Muscle of arm (tissue), 12 donors: ENCODE results near the gene PTBP1. TPM values are rescaled to one million over a fixed set of nuclear protein-coding genes. Genes with fewer than 3 reads are reported as not detected.

Experiments
- DNase-seq: peaks from one replicate; pipeline ENCODE4 v3.0.0-alpha.2; 2013
- polyA plus RNA-seq, 12 donors: library from polyadenylated mRNA; unstranded; fragments of 120-200 nt; gene quantifications; one replicate each; pipeline ENCODE4 v1.2.1, GENCODE V29; 2013; ENCODE audit not compliant: insufficient read length in 12 of 12

Gene PTBP1
- polyA plus RNA-seq, 12 donors, result 116 to 245 (median 136) TPM; not detected in 1

DNA sequence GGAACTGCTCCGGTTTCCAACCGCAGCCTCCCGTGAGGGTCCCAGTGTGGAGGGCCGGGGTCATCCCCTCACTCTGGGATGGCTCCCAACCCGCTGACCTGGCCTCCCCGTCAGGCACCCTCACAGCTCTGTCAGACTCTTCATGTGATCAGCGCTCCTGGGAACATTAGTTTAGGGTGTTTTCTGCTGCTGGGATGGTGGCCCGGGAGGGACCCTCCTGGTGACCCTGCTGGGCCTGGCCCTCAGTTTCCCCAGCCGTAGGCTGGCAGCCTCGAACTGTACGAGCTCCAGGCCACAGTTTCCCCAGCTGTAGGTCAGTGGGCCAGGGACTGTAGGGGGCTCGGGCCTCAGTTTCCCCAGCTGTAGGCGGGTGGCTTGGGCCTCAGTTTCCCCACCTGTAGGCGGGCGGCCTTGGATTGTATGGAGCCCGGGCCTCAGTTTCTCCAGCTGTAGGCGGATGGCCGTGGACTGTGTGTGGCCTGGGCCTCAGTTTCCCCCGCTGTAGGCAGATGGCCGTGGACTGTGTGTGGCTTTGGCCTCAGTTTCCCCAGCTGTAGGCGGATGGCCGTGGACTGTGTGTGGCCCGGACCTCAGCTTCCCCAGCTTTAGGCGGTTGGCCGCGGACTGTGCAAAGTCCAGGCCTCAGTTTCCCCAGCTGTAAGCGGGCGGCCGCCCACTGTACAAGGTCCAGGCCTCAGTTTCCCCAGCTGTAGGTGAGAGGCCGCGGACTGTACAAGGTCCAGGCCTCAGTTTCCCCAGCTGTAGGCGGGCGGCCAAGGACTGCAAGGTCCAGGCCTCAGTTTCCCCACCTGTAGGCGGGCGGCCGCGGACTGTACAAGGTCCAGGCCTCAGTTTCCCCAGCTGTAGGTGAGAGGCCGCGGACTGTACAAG lies 1.3 kb upstream of the PTBP1 start:
- no peak for DNase-seq

GRCh38 chr19:797528-798414 lies 519 bp downstream of the PTBP1 start:
- DNase-seq, result peak; percentile 90

GRCh38 chr19:798415-799075 lies 1.3 kb downstream of the PTBP1 start:
- DNase-seq, result no peak

- DNase-seq, result no peak
Measured at GRCh38 chr19:799076-799881, 2.0 kb downstream of the PTBP1 start.

DNA sequence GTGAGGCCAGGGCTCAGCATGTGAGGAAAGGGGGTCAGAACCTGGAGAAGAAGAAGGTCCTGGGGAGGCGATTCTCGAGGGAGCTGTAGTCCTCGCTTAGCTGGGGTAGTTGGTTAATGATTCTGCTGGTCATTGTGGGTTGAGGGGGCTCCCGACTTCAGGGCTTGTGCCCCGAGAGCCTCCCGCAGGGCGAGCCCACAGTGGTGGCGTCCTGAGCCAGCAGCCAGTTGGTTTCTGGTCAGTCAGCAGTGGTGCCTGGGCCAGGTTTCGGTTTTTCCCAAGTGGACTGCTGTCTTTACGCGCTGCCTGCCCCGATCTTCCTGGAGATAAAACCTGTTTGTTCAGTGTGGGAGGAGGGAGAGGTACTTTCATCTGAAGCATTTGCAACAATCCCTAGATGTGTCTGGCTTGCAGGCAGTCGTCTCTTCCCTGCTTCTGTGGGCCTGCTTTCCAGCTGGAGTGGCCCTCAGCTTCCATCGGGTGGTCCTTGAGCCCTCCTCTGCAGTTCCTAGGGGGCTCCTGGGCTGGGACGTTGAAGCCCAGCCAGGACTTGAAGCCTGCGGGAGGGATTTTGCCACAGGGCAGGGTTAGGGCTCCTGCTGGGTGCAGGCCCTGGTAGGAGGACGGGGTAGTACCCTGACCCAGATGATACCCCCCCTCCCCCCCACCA lies 3.2 kb downstream of the PTBP1 start:
- DNase-seq, result no peak

DNA sequence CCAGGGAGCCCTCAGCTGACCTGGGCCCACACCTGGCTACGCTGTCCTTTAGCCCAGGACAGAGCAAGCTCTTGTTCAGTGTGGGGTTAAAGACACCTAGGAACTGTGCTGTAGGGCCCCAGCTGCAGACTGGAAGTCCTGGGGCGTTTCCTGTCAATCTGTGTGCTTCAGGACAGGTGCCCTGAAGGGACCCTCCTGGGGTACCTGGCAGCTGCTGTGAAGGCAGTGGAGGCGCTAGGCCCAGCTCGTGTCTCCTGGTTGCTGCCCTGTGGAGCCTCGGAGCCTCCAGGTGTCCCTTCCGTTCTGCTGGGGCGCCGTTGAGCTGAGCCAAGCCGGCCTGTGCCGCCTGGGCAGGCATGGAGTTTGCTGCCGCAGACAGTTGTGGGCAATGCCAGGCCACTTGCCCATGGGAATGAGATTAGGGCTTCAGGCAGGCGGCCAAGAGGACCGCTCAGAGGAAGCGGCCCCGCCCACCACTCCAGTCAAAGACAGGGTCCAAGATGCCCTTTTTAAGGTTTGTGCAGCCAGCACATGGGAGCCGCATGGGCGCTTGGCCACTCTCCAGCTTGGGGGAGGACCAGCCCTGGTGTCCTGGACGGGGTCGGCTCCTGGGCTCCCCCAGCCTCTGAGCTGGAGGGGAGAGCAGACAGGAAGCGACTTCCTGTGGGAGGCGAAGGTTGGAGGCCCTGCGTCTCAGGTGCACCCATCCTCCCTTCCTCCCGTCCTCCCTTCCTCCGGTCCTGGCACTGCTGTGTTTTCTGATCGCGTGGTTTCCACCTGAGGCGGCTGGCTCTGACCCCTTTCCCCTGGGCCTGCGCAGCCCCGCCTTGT lies 4.0 kb downstream of the PTBP1 start:
- DNase-seq, result no peak

DNA sequence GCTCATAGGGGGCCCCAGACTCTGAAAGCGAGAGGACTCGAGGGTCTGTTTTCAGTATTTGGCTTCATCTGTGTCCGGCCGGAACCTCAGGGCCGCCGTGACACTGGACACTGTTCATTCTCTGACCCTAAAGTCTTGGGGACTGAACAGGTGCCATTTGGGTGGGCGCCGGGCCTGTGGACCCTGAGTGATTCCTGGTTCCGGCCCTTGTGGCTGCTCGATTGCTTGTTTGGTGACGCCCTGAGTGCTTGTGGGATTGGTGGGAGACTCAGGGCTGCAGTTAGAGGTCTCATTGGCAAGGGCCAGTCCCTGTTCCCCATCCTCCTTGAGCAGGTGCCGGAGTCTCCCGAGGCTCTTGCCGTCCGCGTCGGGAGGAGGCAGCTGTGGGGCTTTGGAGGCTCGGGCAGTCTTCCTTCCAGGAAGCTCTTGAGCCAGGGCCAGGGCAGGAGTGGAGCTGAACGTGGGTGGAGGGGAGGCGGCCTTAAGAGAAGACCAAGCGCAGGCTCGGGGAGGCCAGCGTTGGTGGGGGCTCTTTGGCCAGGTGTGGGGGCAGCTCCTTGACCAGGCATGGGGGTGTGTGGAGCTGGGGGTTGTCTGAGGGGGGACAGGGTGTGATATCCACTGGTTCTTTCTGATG lies 4.7 kb downstream of the PTBP1 start:
- no peak for DNase-seq

DNA sequence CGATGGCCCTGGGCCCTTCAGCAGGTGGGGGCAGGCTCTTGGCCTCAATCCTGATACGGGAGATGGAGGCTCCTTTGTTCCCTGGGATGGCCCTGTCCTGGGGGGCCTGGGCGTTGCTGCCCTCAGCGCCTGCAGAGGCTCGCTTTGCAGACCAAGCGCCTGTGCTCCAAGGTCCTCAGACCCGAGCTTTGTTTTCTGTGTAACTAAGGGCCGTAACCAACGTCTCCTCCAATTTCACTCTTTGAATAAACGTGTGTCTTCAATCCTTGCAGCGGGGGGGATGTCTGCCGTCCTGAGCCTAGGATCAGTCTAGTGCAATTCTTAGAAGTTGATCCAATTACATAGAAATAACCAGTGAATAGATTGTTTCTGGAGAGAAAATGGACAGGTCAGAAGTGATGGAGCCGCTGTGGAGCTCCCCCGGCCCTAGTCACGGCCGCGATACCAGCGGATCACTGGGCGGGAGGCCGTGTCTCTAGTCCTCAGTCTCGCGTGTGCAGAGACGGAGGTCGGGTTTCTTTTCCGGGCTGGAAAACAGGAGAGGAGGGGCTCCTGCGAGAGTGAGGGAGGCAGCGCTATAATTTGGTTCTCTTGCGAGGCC lies 5.3 kb downstream of the PTBP1 start:
- DNase-seq, result peak; percentile 59

- no peak for DNase-seq
Measured at GRCh38 chr19:803099-803561, 5.9 kb downstream of the PTBP1 start.

DNA sequence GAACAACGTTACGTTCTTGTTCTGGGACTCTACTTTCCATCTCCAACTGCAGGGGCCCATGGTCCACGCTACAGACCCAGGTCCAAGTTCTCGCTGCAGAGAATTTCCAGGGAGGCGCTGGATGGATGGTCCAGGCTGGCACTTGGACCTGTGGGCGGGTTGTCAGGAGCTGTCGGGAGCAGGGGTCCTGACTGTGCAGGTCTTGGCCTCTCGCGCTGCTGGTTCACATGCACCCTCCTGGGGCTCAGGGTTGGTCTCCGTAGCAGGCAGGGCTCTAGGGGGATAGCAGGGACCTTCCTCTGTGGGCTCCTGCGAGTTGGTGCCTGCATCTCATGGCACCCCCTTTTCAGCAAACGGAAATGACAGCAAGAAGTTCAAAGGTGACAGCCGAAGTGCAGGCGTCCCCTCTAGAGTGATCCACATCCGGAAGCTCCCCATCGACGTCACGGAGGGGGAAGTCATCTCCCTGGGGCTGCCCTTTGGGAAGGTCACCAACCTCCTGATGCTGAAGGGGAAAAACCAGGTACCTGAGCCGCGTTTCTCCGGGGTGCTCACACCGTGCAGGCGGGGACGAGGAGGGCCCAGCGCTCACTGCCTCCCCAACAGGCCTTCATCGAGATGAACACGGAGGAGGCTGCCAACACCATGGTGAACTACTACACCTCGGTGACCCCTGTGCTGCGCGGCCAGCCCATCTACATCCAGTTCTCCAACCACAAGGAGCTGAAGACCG lies 6.6 kb downstream of the PTBP1 start:
- DNase-seq, result no peak

GRCh38 chr19:804419-805165 lies 7.3 kb downstream of the PTBP1 start:
- DNase-seq, result no peak

GRCh38 chr19:805166-805551 lies 7.9 kb downstream of the PTBP1 start:
- DNase-seq, result no peak

GRCh38 chr19:805600-806550 lies 8.6 kb downstream of the PTBP1 start:
- DNase-seq, result no peak

DNA sequence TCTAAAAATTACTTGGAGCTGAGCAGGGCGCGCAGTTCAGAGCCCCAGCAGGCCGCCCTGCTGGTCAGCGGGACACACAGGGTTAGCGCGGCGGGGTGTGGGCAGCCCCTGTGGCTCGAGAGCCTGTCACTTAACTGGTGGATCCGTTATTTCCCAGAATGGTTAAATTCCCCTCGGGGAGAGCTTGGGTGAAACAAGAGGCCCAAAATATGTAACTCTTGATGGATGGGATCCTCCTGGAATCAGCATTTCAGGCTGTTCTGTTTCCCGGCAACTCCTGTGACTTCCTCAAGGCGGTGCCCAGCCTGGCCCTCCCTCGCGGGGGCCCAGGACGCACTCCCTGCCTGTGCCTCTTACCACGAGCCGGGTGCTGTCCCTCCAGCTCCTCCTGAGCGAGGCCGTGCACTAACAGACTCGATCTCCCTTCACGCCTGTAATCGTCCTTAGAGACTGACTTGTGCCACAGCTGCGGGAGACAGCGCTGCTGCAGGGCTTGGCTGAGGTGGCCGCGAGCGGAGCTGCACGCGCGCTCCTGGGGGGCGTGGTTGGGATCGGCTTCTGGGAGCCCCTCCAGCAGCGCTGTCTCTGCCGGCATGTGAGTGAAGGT lies 9.7 kb downstream of the PTBP1 start:
- DNase-seq, result no peak

DNA sequence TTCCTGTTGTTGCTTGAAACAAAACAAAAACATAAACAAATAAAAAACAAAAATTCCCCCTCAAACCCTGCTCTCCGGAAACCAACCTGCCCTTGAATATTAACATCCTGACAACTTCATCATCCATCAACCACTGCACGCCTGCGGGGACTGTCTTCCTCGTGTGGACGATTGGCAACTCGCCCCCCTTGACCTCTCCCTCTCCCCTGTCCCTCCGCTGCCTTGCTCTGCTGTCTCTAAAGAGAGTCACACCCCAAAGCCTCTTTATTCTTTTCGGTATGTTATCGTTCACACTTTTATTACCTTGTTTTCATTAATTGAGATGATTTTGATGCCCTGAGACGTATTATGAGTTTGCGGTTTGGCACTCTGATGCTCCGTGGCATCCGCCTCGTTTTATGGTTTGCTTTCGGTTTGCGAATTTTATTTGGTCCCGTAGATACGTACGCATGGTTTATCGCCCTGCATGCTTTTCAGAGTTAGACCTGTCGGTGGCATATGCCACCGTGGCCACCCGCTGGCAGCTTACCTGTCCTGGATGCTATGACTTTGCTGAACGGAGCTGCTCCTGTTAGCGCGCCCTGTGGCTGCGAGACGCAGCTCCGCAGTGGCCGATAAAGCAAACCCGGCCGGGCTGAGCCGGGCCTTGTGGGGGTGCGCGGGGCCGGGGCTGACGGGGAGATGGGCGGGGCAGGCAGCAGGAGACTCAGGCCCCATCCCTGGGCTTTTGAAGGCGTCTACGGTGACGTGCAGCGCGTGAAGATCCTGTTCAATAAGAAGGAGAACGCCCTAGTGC lies 10.6 kb downstream of the PTBP1 start:
- no peak for DNase-seq
